Epithelial cell of proximal tubule (primary cell): ENCODE data around the gene MLIP. TPM values are rescaled to one million over a fixed set of nuclear protein-coding genes. Genes with fewer than 3 reads are reported as not detected.
"Not testable (repeated sequence)": the region's sequence is repeated elsewhere in the genome, so short reads cannot be mapped to it uniquely, and the experiment has no call there.

Experiments
- DNase-seq: peaks from one replicate; pipeline ENCODE4 v3.0.0-alpha.2; 2011; ENCODE audit warnings: low read depth
- H3K4me3 ChIP-seq: 2 replicates; pipeline ENCODE4 v1.5.1; 2011; ENCODE audit warnings: low read depth, mild to moderate bottlenecking, low read length
- total RNA-seq: library from RNA; depleted of rRNA; stranded (reverse); fragments of >200 nt; gene quantifications from 2 replicates; pipeline ENCODE4 v1.2.3, GENCODE V29; 2015
- TF ChIP-seq, protein P1 (sequence below): conservative IDR thresholded peaks from 2 replicates; pipeline ENCODE4 v1.5.1; 2012; ENCODE audit warnings: low read depth, mild to moderate bottlenecking, low read length

Gene MLIP
- total RNA-seq, 1 donor from 2014 or later: not detected

- DNase-seq: no peak
- TF ChIP-seq, protein P1, sequence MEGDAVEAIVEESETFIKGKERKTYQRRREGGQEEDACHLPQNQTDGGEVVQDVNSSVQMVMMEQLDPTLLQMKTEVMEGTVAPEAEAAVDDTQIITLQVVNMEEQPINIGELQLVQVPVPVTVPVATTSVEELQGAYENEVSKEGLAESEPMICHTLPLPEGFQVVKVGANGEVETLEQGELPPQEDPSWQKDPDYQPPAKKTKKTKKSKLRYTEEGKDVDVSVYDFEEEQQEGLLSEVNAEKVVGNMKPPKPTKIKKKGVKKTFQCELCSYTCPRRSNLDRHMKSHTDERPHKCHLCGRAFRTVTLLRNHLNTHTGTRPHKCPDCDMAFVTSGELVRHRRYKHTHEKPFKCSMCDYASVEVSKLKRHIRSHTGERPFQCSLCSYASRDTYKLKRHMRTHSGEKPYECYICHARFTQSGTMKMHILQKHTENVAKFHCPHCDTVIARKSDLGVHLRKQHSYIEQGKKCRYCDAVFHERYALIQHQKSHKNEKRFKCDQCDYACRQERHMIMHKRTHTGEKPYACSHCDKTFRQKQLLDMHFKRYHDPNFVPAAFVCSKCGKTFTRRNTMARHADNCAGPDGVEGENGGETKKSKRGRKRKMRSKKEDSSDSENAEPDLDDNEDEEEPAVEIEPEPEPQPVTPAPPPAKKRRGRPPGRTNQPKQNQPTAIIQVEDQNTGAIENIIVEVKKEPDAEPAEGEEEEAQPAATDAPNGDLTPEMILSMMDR: no peak
- no peak overlapping the region for H3K4me3 ChIP-seq
Observed at GRCh38 chr6:54204921-54205591, 93.8 kb downstream of the MLIP start.

GRCh38 chr6:54206510-54206909 is 95.3 kb downstream of the MLIP start:
- TF ChIP-seq, protein P1: no peak
- no peak for DNase-seq
- H3K4me3 ChIP-seq: no peak overlapping the region

- DNase-seq, H3K4me3 ChIP-seq: not testable (repeated sequence)
Observed at GRCh38 chr6:54209983-54210382, 98.7 kb downstream of the MLIP start.

- TF ChIP-seq, protein P1: no peak
- H3K4me3 ChIP-seq: no peak overlapping the region
- DNase-seq: no peak
Observed at GRCh38 chr6:54214286-54214685, 103.0 kb downstream of the MLIP start.

GRCh38 chr6:54216336-54216735 is 105.1 kb downstream of the MLIP start:
- TF ChIP-seq, protein P1: no peak
- no peak overlapping the region for H3K4me3 ChIP-seq
- no peak for DNase-seq

DNA sequence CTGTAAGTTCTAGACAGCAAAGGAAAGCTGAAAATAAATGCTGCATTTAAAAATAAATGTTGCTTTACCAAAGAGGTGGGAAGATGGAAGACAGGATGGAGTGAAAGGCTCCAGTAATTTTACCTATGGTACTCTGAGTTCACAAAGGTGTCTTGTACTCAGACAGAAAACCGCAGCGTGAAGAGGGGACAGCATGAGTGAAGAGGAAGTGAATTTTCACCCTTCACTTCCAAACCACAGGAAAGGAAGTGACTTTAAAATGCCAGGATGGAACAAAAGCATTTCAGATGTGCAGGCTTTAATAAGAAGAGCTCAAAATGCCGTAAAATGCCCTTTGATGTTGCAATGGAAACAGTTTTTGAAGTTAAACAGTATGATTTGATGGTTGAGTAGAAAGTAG is 105.8 kb downstream of the MLIP start:
- TF ChIP-seq, protein P1: no peak

DNA sequence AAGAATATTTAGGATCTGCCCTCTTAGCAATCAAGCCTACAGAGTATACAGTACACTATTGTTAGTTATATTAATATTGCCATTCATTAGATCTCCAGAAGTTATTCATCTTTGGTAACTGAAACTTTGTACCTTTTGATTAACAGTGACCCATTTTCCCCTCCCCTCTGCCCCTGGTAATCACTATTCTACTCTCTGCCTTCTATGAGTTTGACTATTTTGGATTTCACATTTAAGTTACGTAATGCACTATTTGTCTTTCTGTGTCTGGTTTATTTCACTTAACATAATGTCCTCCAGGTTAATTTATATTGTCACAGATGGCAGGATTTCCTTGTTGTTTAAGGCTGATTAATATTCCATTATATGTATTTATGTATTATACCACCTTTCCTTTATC is 111.0 kb downstream of the MLIP start:
- DNase-seq: no peak
- no peak overlapping the region for H3K4me3 ChIP-seq
- TF ChIP-seq, protein P1: no peak

More for the DNA sequence above, 105.8 kb downstream of the MLIP start:
- no peak for DNase-seq
- no peak overlapping the region for H3K4me3 ChIP-seq

GRCh38 chr6:54232703-54233102 is 121.5 kb downstream of the MLIP start:
- TF ChIP-seq, protein P1: no peak
- no peak for DNase-seq
- no peak overlapping the region for H3K4me3 ChIP-seq
